Loucy (cell line): ENCODE measurements around the gene C1orf122.

ENCODE experiments used
- H2AFZ ChIP-seq: fragments of 200-600 bp; sonication (generic); 2 replicates; pipeline ENCODE4 v1.6.0; 2016; ENCODE audit warnings: antibody characterized with exemption, mild to moderate bottlenecking, low read length, moderate library complexity
- H3F3A ChIP-seq: fragments of 200-600 bp; 2 replicates; pipeline ENCODE4 v1.6.0; 2016; ENCODE audit warnings: antibody characterized with exemption, low read depth, mild to moderate bottlenecking
- H3K27me3 ChIP-seq: fragments of 200-600 bp; sonication (generic); 2 replicates; pipeline ENCODE4 v1.6.1; 2014; ENCODE audit warnings: low read length, mild to moderate bottlenecking; ENCODE audit not compliant: insufficient read depth, poor library complexity, severe bottlenecking
- H3K36me3 ChIP-seq: fragments of 200-600 bp; sonication (generic); 2 replicates; pipeline ENCODE4 v1.6.1; 2016; ENCODE audit warnings: low read length; ENCODE audit not compliant: insufficient read depth
- H3K4me1 ChIP-seq: fragments of 200-600 bp; sonication (generic); 2 replicates; pipeline ENCODE4 v1.5.1; 2014; ENCODE audit warnings: low read length, mild to moderate bottlenecking; ENCODE audit not compliant: insufficient read depth, poor library complexity, severe bottlenecking
- H3K4me2 ChIP-seq: fragments of 200-600 bp; sonication (generic); 2 replicates; pipeline ENCODE4 v1.6.0; 2014; ENCODE audit warnings: antibody characterized with exemption, low read length, low read depth, mild to moderate bottlenecking; ENCODE audit not compliant: poor library complexity, severe bottlenecking
- H3K4me3 ChIP-seq: fragments of 200-600 bp; sonication (generic); 2 replicates; pipeline ENCODE4 v1.5.1; 2014; ENCODE audit warnings: low read length, mild to moderate bottlenecking, mixed read lengths; ENCODE audit not compliant: poor library complexity, severe bottlenecking
- H3K79me2 ChIP-seq: fragments of 200-600 bp; sonication (generic); 2 replicates; pipeline ENCODE4 v1.6.1; 2014; ENCODE audit warnings: low read length; ENCODE audit not compliant: insufficient read depth
- H3K9ac ChIP-seq: fragments of 200-600 bp; sonication (generic); 2 replicates; pipeline ENCODE4 v1.6.0; 2014; ENCODE audit warnings: mild to moderate bottlenecking, low read depth, low read length, moderate library complexity; ENCODE audit not compliant: poor library complexity, severe bottlenecking
- H3K9me2 ChIP-seq: fragments of 200-600 bp; sonication (generic); replicated peaks from 2 replicates; pipeline ENCODE4 v1.6.1; 2016; ENCODE audit warnings: low read depth, low read length, mixed read lengths
- H3K9me3 ChIP-seq: fragments of 200-600 bp; sonication (generic); 2 replicates; pipeline ENCODE4 v1.6.1; 2014; ENCODE audit warnings: mild to moderate bottlenecking, antibody characterized with exemption, low read length, low read depth; ENCODE audit not compliant: insufficient read depth
- H4K20me1 ChIP-seq: fragments of 200-600 bp; sonication (generic); 2 replicates; pipeline ENCODE4 v1.6.0; 2014; ENCODE audit warnings: antibody characterized with exemption, low read length, mild to moderate bottlenecking; ENCODE audit not compliant: insufficient read depth, poor library complexity, severe bottlenecking
- EZH2phosphoT487 ChIP-seq: fragments of 200-600 bp; IDR thresholded peaks from 2 replicates; pipeline ENCODE4 v1.6.1; 2018; ENCODE audit warnings: antibody characterized with exemption, mild to moderate bottlenecking, moderate library complexity, borderline replicate concordance
- TF ChIP-seq, protein P1 (sequence below): fragments of 200-600 bp; sonication (generic); conservative IDR thresholded peaks from 2 replicates; pipeline ENCODE4 v1.5.1; 2014; ENCODE audit warnings: mild to moderate bottlenecking, antibody characterized with exemption, low read length

The C1orf122 gene

DNA sequence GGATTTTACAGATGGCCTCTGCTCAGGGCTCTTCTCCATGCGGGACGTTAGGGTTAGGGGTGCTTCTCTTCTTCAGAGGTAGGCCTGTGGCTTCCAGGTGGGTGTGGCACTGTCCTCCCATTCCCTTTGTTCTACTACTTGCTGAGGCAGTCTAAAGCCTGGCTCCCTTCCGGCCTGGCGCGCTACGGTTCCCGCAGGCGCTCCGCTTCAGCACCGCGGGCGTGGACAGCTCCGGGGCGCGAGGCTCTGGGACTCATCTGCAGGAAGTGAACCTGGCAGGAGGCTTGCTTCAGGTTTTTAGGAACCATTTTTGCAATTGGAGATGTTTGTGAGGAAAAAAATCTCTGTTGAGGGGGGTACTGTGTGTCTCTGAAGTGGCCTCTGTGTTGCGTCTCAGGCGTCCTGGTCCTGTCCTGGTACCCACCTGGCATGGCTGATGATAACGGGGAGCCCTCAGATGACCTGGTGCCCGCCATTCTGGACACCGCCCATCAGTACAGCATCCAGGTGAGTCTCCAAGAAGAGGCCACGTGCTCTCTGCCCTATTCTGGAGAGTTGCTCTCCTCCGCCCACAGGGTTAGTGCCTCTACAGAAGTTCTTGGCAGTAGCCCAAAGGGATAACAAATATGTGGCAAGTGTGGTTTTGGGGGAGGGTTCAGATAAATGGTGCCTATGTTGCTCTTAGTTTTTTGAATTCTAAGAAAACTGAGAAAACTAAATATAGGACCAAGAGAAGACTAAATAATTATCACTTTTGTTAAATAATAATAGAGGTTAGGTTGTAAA, 12.1 kb upstream of the C1orf122 start:
- no peaks in the 10 kb centered on the region for H3K9me3 ChIP-seq
- no peaks in the 10 kb centered on the region for H3K27me3 ChIP-seq
- H3K36me3 ChIP-seq = peaks cover 7% of the 10 kb centered on the region; the same call in 1 of the 2 replicates
- no peaks in the 10 kb centered on the region for H3F3A ChIP-seq
- no peak overlapping the region for H2AFZ ChIP-seq
- H3K4me3 ChIP-seq = peak overlapping the region; percentile 68
- H3K4me2 ChIP-seq = peak overlapping the region; percentile 61
- no peaks in the 10 kb centered on the region for H3K4me1 ChIP-seq
- H3K9ac ChIP-seq = no peak overlapping the region
- TF ChIP-seq EZH2phosphoT487 = no peak
- TF ChIP-seq, protein P1, sequence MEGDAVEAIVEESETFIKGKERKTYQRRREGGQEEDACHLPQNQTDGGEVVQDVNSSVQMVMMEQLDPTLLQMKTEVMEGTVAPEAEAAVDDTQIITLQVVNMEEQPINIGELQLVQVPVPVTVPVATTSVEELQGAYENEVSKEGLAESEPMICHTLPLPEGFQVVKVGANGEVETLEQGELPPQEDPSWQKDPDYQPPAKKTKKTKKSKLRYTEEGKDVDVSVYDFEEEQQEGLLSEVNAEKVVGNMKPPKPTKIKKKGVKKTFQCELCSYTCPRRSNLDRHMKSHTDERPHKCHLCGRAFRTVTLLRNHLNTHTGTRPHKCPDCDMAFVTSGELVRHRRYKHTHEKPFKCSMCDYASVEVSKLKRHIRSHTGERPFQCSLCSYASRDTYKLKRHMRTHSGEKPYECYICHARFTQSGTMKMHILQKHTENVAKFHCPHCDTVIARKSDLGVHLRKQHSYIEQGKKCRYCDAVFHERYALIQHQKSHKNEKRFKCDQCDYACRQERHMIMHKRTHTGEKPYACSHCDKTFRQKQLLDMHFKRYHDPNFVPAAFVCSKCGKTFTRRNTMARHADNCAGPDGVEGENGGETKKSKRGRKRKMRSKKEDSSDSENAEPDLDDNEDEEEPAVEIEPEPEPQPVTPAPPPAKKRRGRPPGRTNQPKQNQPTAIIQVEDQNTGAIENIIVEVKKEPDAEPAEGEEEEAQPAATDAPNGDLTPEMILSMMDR = no peak
- H4K20me1 ChIP-seq = peaks cover 12% of the 10 kb centered on the region
- peaks cover 16% of the 10 kb centered on the region for H3K79me2 ChIP-seq
- no peaks in the 10 kb centered on the region for H3K9me2 ChIP-seq

DNA sequence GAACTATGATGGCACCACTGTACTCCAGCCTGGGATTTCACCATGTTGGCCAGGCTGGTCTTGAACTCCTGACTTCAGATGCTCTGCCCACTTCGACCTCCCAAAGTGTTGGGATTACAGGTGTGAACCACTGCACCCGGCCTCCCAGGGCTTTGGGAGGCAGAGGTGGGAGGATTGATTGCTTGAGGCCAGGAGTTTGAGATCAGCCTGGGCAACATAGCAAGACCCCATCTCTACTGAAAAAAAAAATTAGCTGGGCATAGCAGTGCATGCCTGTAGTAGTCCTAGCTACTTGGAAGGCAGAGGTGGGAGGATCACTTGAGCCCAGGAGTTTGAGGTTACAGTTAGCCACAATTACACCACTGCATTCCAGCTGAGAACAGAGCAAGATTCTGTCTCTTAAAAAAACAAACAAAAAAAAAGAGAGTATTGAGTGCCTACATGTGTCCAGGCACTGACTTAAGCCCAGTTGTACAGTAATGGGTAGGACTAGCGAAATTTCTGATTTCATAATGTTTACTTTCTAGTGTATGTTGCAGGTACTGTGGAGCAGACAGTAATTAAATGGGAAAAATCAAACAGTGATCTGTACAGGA, 9.7 kb upstream of the C1orf122 start:
- Histone ChIP-seq H3K36me3 (peaks cover 19% of the 10 kb centered on the region; the same call in 1 of the 2 replicates), H2AFZ (no peak overlapping the region), H3K4me3 (no peak overlapping the region), H4K20me1 (peaks cover 16% of the 10 kb centered on the region), H3F3A (no peaks in the 10 kb centered on the region), H3K4me1 (no peaks in the 10 kb centered on the region), H3K4me2 (no peak overlapping the region), H3K9me3 (no peaks in the 10 kb centered on the region), H3K9me2 (no peaks in the 10 kb centered on the region), H3K9ac (no peak overlapping the region), H3K27me3 (no peaks in the 10 kb centered on the region), H3K79me2 (peaks cover 16% of the 10 kb centered on the region)
- no peak for TF ChIP-seq EZH2phosphoT487
- TF ChIP-seq, protein P1 = no peak

- TF ChIP-seq, protein P1 = no peak
- no peak for TF ChIP-seq EZH2phosphoT487
- Histone ChIP-seq H4K20me1 (peaks cover 40% of the 10 kb centered on the region), H2AFZ (no peak overlapping the region), H3K9ac (no peak overlapping the region), H3K27me3 (no peaks in the 10 kb centered on the region), H3K36me3 (peaks cover 48% of the 10 kb centered on the region; the same call in 1 of the 2 replicates), H3K79me2 (peaks cover 32% of the 10 kb centered on the region), H3K9me3 (no peaks in the 10 kb centered on the region), H3K4me2 (no peak overlapping the region), H3K4me3 (no peak overlapping the region), H3K4me1 (peaks cover 12% of the 10 kb centered on the region), H3K9me2 (no peaks in the 10 kb centered on the region), H3F3A (no peaks in the 10 kb centered on the region)
Observed at GRCh38 chr1:37802439-37802838, 5.2 kb upstream of the C1orf122 start.
